KBM-7 (cell line): ENCODE measurements around the gene ACCSL.

Experiments
- DNase-seq: peaks from one replicate; pipeline ENCODE4 v3.0.0-alpha.2; 2015
- in situ Hi-C: fragments of 300-500 bp; cut with MboI; formaldehyde crosslinking; loops from 2 replicates; pipeline ENCODE4 v1.14.3; 2020; ENCODE audit warnings: low sequenced_read_pairs, low pct_unique_long_range_greater_than_20kb, mixed read lengths

The ACCSL gene

GRCh38 chr11:44083906-44084305, 36.1 kb downstream of the ACCSL start:
- DNase-seq: no peak
- in situ Hi-C loops: no loop called here

GRCh38 chr11:44085330-44085729, 37.5 kb downstream of the ACCSL start:
- in situ Hi-C loops: no loop called here
- DNase-seq: no peak

- in situ Hi-C loops: no loop called here
- no peak for DNase-seq
Measured at GRCh38 chr11:44088377-44088776, 40.6 kb downstream of the ACCSL start.

- in situ Hi-C loops: no loop called here
- DNase-seq: no peak
Measured at GRCh38 chr11:44088871-44089270, 41.1 kb downstream of the ACCSL start.

GRCh38 chr11:44090539-44090938, 42.8 kb downstream of the ACCSL start:
- in situ Hi-C loops: no loop called here
- no peak for DNase-seq

GRCh38 chr11:44094260-44094868, 46.6 kb downstream of the ACCSL start:
- peak; percentile 67 for DNase-seq
- in situ Hi-C loops: no loop called here

- in situ Hi-C loops: no loop called here
Measured at GRCh38 chr11:44095506-44096359, 48.0 kb downstream of the ACCSL start, which contains the start of gene EXT2. EXT2 (plus strand) TSS chr11:44095678; CDS start chr11:44107713, 12,035 bp downstream.

GRCh38 chr11:44096360-44097185, 48.8 kb downstream of the ACCSL start:
- DNase-seq: peak; percentile 17
- in situ Hi-C loops: no loop called here

More at GRCh38 chr11:44095506-44096359, 48.0 kb downstream of the ACCSL start, which contains the start of gene EXT2:
- peak; percentile 79 for DNase-seq

- no peak for DNase-seq
- in situ Hi-C loops: no loop called here
Measured at GRCh38 chr11:44097821-44098220, 50.0 kb downstream of the ACCSL start.

- in situ Hi-C loops: no loop called here
Measured at GRCh38 chr11:44101098-44101497, 53.3 kb downstream of the ACCSL start.

GRCh38 chr11:44104481-44105294, 56.9 kb downstream of the ACCSL start:
- DNase-seq: no peak
- in situ Hi-C loops: no loop called here

More at GRCh38 chr11:44101098-44101497, 53.3 kb downstream of the ACCSL start:
- no peak for DNase-seq

- in situ Hi-C loops: no loop called here
Measured at GRCh38 chr11:44108260-44108659, 60.5 kb downstream of the ACCSL start.

More at GRCh38 chr11:44108260-44108659, 60.5 kb downstream of the ACCSL start:
- no peak for DNase-seq
